Amniotic stem cell (primary cell): ENCODE data around the gene POTEG.
"Not testable (repeated sequence)": the region's sequence is repeated elsewhere in the genome, so short reads cannot be mapped to it uniquely, and the experiment has no call there.

ENCODE experiments used
- DNase-seq: peaks from one replicate; lab custom pipeline; 2025; lab: John Stamatoyannopoulos, UW

Gene POTEG

DNA sequence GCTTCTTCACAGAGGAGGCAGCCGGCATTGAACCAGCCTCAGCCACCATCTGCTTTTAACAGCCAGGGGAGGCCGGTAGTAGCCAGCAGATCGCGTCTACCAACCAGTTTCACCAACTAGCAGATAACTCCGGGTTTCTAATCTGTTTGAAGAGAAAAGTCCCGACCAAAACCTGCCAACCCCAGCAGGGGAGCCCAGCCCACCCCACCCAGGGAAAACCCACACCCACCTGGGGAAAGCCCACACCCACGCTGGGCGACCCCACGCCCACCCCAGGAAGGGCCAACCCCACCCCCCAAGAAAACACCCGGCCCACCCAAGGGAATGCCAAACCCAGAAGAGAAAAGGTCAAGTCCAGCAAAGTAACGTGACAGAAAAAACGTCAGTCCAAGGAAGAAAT lies at the start of gene POTEG:
TSS of gene POTEG (minus strand) at position 101 of the 400 bp plus-strand sequence. CDS start at position 49, 52 bp downstream.
- not testable (repeated sequence) for DNase-seq

GRCh38 chr14:19482093-19482492 lies 48.0 kb upstream of the POTEG start:
- not testable (repeated sequence) for DNase-seq

- DNase-seq: not testable (repeated sequence)
Measured at GRCh38 chr14:19481421-19481820, 47.3 kb upstream of the POTEG start.

- not testable (repeated sequence) for DNase-seq
Measured at GRCh38 chr14:19480491-19480890, 46.4 kb upstream of the POTEG start.

- DNase-seq: not testable (repeated sequence)
Measured at GRCh38 chr14:19445761-19446160, 11.6 kb upstream of the POTEG start.

GRCh38 chr14:19439826-19440225 lies 5.7 kb upstream of the POTEG start:
- not testable (repeated sequence) for DNase-seq

DNA sequence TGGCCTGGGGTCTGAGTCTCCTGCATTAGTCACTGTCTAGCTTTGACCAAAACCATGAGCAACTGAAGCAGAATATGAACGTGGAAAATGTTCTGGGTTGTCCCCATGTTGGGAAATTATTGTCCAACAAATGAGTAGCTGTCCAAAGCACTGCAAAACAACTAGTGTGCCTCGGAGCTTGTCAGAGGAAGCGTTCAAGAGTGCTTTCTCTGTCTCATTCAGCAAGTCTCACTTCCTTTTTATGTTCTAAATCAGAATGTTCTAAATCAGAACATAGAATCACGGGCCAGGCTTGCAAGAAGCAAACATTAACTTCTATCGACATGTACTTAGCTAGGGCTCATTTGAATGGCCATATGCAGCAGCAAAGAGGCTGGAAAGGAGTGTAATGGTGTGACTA lies 5.1 kb upstream of the POTEG start:
- not testable (repeated sequence) for DNase-seq

GRCh38 chr14:19437126-19437443 lies 2.9 kb upstream of the POTEG start:
- not testable (repeated sequence) for DNase-seq

GRCh38 chr14:19436311-19437125 lies 2.4 kb upstream of the POTEG start:
- not testable (repeated sequence) for DNase-seq

DNA sequence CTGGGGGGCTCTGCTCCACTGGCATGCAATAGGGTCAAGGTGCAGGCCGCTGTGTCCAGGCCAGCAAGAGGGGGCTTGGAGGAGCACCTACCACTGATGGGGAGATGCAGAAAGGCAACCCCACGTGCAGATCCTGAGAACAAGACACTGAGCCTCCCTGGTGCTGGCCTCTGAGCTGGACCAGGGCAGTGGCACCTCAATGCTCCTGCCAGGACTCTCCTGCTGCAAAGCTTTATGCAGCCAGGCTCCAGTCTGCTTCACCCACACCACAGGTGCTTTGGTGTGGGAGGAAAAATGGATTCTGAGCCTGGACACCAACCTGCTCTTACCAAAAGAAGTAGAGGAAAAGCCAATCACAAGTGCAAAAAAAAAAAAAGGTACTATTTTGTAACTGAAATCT lies 1.7 kb upstream of the POTEG start:
- DNase-seq: not testable (repeated sequence)

DNA sequence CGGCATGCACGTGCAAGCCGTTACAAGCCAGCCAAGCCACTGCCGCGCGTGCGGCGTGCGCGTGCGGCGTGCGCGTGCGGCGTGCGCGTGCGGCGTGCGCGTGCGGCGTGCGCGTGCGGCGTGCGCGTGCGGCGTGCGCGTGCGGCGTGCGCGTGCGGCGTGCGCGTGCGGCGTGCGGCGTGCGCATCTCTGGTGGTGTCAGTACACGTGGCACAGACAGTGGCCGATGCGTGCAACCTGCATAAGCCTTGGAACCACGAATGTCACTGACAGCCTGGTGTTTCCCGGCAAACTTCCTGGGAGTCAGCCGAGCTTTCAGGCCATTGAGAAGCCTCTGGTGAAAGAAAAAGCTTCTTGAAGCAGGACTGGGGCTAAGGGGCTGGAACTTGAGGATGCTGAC lies 750 bp upstream of the POTEG start:
- not testable (repeated sequence) for DNase-seq

GRCh38 chr14:19433765-19434164 lies 376 bp downstream of the POTEG start:
- not testable (repeated sequence) for DNase-seq

- not testable (repeated sequence) for DNase-seq
Measured at GRCh38 chr14:19408519-19408918, 25.6 kb downstream of the POTEG start.

DNA sequence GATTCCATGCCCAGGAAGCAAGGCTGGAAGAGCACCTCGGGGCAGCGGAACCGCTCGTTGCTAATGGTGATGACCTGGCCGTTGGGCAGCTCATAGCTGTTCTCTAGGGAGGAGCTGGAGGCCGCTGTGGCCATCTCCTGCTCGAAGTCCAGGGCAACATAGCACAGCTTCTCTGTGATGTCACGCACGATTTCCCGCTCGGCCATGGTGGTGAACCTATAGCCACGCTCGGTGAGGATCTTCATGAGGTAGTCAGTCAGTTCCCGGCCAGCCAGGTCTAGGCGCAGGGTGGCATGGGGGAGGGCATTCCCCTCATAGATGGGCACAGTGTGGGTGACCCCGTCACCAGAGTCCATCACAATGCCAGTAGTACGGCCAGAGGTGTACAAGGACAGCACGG lies 32.0 kb downstream of the POTEG start:
- not testable (repeated sequence) for DNase-seq

GRCh38 chr14:19394727-19395126 lies 39.4 kb downstream of the POTEG start:
- not testable (repeated sequence) for DNase-seq

DNA sequence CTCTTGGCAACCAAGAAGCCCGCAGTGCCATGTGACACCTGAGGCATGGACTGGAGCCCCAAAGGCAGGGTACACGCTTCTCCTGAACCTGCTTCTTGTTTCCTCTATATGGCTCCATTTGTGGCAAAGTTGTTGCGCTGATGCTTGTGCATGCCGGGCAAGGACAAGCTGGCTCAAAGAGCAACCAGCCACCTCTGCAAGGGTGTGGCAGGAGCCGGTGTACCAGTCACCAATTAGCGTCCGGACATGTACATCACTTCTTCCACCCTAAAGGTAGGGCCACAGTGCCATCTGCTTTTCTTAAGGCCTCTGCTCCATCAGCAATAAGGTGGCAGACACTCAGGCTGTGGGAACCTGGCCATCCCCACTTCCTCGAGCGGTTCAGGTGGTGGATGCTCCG lies 43.9 kb downstream of the POTEG start:
- not testable (repeated sequence) for DNase-seq

DNA sequence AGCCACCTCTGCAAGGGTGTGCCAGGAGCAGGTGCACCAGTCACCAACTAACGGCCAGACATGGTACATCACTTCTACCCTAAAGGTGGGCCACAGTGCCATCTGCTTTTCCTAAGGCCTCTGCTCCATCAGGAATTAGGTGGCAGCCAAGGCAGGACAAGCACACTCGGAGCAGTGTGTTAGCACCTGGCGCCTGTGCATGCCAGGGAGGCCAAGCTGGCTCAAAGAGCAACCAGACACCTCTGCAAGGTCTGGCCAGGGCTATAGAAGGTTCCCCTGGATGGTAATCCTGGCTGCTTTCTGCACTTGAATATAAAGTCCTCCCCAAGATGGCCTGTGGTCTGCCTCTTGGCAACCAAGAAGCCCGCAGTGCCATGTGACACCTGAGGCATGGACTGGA lies 45.4 kb downstream of the POTEG start:
- DNase-seq: not testable (repeated sequence)

GRCh38 chr14:19386996-19387395 lies 47.1 kb downstream of the POTEG start:
- DNase-seq: not testable (repeated sequence)

- not testable (repeated sequence) for DNase-seq
Measured at GRCh38 chr14:19386309-19386708, 47.8 kb downstream of the POTEG start.

DNA sequence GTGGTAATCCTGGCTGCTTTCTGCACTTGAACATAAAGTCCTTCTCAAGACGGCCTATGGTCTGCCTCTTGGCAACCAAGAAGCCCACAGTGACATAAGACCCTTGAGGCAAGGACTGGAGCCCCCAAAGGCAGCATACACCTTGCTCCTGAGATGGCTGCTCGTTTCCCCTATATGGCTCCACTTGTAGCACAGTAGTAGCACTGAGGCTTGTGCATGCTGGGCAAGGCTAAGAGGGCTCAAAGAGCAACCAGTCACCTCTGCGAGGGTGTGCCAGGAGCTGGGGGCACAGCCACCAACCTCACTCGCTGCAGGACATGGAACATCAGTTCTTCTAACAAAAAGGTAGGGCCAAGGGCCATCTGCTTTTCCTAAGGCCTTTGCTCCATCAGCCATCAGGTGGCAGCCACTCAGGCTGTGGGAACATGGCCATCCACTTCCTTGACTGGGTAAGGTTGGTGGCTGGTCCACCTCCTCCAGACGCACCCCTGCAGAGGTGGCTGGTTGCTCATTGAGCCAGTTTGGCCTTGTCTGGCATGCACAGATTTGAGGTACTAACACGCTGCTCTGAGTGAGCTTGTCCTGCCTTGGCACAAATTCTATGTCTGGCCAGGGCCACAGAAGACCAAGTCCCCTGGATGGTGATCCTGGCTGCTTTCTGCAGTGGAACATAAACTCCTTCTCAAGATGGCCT lies 49.9 kb downstream of the POTEG start:
- not testable (repeated sequence) for DNase-seq

DNA sequence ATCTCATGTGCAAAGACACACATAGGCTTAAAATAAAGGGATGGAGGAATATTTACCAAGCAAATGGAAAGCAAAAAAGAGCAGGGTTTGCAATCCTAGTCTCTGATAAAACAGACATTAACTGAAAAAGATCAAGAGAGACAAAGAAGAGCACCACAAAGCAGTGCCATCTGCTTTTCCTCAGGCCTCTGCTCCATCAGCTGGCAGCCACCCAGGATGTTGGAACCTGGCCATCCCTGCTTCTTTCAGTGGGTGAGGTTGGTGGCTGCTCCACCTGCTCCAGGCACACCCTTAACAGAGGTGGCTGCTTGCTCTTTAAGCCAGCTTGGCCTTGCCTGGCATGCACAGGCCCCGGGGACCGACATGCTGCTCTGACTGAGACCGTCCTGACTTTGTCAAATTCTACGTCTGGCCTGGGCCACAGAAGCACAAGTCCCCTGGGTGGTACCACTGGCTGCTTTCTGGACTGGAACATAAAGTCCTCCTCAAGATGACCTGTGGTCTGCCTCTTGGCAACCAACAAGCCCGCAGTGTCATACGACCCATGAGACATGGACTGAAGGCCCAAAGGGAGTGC lies 51.0 kb downstream of the POTEG start:
- not testable (repeated sequence) for DNase-seq

GRCh38 chr14:19380137-19380536 lies 54.0 kb downstream of the POTEG start:
- DNase-seq: not testable (repeated sequence)

- DNase-seq: not testable (repeated sequence)
Measured at GRCh38 chr14:19374451-19374903, 59.7 kb downstream of the POTEG start.
